HG02759 (cell line): ENCODE measurements around the gene CUX1.

Experiments used
- ATAC-seq: cut with Tn5 transposase; IDR thresholded peaks from one replicate; pipeline ENCODE4 v1.9.1; 2021; ENCODE audit warnings: mild to moderate bottlenecking, moderate library complexity; ENCODE audit not compliant: unreplicated experiment

The CUX1 gene

DNA sequence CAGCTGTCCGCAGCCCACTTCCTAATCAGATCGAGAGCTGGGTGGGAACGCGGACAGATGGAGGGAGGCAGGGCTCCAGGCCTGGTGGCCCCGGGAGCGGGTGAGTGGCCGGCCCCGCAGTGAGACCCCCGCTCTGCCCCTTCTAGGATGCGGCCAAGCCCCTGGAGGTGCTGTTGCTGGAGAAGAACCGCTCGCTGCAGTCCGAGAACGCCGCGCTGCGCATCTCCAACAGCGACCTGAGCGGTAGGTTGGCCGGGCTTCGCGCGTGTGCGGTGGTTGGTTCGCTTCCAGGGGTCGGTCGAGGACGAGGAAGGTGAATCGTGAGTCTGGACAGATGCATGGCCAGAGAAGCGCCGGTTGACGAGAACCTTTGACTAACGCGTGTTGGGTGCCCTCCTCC is 377.9 kb downstream of the CUX1 start:
- ATAC-seq = no peak

DNA sequence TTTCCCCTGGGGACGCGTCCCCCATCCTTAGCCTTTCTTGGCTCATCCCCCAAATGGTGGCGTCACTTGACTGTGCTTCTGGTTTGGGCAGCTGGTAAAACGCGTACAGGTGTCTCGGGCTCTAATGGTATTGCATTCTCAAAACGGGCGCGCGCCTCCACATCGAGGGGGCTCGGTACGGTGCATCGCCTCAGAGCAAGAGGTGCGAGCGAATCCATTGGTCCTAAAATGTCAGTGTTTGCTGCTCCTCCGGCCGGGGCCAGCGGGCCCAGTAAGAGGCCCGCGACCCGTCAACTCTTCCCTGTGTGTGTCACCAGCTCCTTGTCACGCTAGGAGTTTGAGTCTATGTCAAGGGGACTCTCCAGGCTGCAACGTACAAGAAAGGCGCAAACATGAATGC is 378.6 kb downstream of the CUX1 start:
- no peak for ATAC-seq

DNA sequence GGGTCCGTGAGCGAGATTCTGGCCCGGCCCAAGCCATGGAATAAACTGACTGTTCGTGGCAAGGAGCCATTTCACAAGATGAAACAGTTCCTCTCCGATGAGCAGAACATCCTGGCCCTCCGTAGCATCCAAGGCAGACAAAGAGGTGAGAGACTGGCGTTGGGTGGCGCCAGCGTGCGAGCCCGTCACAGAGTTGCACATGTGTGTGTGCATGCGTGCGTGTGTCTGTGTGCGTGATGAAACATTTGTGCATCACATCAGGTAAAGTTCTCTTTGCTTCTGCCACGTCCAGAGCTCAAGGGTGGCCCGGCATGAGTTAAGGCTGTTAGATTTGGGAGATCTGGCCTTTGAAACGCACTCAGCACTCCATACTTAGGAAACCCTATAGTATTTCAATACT is 379.7 kb downstream of the CUX1 start:
- ATAC-seq = no peak

DNA sequence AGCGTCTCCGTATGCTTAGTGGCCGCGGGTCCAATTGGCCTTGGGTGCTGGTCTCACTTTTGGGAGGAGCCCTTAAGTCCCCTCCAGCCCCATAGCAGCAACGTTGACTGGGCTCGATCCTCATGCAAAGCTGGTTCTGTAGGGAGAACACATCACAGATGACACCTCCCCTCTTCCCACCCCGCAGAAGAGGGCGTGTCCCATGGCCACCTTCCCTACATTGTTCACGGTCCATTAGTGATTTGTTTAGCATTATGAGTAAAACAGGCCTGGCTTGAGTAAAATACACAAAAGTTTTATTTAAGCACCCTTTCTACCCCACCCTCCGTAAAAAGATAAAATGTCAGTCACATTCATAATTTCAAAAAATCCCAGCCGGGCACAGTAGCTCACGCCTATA is 380.2 kb downstream of the CUX1 start:
- no peak for ATAC-seq

DNA sequence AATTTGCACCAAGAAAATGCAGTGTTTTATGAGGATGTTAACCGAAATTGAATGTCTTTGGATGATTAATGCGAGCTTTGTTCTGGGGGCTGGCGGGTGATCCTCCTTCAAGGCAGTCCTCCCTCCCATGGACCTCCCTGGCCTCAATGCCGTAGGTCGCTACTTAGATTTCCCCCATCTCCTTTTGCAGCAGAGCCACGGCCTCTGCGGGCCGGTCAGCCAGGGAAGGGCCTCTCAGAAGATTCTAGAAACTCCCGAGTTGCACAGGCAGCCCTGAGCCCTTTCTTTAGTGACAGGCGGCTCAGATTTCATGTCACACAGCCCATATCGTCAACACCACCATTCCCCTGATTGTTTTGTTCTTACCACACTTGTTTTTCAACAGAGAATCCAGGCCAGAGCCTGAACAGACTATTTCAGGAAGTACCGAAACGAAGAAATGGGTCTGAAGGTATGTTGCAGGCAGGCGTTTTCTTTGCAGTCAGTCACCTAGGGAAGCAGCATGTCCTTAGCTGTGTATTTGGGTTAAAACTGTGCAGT is 381.1 kb downstream of the CUX1 start:
- no peak for ATAC-seq

DNA sequence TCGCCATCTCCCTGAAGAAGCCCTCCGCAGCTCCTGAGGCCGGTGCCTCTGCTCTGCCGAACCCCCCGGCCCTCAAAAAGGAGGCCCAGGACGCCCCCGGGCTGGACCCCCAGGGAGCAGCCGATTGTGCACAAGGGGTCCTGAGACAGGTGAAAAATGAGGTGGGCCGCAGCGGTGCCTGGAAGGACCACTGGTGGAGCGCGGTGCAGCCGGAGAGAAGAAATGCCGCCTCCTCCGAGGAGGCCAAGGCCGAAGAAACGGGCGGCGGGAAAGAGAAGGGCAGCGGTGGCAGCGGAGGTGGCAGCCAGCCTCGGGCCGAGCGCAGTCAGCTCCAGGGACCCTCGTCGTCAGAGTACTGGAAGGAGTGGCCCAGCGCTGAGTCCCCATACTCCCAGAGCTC is 384.1 kb downstream of the CUX1 start:
- no peak for ATAC-seq

DNA sequence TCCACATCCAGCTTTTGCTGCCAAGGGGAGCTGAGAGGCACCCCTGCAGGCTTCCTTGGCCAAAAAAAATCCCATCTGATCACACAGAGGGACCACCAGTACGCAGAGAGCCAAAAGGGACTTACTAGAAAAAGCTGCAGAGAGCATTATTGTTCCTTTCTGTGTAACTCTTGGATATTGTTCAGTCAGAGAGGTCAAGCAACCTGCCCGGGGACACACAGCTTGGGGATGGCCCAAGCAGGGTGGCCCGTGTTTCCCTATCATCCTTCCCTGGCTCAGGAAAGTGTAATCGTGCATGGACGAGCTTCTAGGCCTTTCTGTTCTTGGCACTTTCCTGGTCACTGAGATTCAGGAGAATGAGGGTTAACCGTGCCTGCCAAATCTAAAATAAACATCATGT is 385.1 kb downstream of the CUX1 start:
- no peak for ATAC-seq

DNA sequence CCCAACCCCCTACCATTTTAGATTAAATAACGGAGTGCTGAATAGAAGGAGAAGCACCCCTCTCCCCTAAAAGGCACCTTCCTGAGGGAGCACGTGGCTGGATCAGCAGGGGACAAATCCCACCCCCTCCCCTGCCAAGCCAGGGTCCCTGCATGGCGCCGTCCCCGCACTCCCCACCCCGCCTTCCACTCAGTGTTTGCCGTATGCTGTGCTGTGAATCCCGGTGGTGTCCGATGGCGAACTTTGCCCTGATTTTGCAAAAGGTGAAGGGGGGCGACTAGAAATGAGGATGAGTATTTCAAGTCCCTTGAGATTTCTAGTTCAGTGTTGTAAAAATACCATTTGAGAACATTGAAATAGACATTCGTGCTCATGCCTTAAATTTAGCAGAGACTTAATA is 385.8 kb downstream of the CUX1 start:
- ATAC-seq = no peak

DNA sequence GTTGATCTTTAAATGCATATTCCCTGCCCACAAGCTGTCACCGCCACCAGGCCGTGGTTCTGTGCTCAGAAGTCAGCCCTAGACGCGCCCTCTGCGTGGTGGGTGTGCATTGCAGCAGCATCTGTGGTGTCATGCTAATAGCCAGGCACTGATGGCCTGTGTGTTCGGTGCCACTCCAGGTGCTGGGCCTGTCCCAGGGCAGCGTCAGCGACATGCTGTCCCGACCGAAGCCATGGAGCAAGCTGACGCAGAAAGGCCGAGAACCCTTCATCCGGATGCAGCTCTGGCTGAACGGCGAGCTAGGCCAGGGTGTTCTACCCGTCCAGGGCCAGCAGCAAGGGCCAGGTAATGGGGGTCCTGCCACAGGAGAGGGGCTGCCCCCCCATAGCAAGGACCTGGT is 386.8 kb downstream of the CUX1 start:
- no peak for ATAC-seq

DNA sequence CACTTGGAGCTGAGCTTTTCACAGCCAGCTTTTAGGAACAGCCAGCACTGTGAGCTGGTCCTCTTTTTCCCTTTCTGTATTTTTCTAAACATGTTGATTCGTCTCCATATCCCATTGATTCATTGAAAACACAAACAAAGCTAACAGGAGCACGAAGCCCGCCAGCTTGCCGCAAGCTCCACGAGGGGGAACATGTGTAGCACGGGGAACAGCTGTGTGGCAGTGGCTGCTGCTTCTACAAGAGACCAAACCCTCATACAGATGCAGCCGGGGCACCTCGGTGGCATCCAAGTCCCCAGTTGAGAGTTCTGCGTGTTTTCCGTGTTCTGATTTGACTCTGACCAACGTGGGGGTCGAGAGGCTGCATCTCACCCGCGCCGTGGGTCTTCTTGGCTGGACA is 388.5 kb downstream of the CUX1 start:
- ATAC-seq = no peak

DNA sequence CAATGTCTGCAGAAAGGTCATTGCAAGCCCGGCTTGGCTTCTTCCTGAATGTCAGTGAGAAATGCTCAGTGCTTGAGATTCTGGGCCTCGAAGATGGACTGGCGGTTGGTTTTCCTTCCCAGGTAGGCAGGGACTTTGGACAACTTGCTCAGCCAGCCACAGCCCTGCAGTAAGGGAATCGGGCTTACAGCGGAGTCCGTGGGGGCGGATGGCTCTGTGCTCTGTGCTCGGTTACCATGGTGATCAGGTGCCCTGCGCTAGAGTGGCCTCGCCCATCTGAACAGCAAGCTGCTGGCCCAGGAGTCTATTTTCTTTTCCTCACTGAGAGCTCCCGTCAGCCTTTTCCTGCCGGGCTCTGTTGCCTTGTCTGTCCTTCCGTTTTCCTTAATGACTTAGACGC is 391.4 kb downstream of the CUX1 start:
- no peak for ATAC-seq

DNA sequence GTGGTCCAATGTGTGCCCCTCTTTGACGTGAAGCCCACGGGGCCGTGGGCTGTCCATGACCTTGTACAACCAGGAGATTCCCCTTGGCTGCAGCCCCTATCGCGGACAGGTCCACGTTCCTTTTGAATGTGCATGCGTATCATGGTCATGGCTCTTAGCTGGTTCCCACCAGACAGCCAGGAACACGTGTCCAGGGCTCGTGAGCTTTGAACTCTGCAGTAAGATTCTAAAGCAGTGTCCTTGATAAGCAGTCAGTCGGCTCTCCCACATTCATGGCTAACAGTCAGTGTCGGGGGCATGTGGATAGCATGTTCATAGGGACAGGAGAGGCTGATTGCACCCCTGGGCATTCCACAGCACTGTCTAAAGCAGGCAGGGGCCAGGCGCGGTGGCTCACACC is 393.4 kb downstream of the CUX1 start:
- no peak for ATAC-seq

DNA sequence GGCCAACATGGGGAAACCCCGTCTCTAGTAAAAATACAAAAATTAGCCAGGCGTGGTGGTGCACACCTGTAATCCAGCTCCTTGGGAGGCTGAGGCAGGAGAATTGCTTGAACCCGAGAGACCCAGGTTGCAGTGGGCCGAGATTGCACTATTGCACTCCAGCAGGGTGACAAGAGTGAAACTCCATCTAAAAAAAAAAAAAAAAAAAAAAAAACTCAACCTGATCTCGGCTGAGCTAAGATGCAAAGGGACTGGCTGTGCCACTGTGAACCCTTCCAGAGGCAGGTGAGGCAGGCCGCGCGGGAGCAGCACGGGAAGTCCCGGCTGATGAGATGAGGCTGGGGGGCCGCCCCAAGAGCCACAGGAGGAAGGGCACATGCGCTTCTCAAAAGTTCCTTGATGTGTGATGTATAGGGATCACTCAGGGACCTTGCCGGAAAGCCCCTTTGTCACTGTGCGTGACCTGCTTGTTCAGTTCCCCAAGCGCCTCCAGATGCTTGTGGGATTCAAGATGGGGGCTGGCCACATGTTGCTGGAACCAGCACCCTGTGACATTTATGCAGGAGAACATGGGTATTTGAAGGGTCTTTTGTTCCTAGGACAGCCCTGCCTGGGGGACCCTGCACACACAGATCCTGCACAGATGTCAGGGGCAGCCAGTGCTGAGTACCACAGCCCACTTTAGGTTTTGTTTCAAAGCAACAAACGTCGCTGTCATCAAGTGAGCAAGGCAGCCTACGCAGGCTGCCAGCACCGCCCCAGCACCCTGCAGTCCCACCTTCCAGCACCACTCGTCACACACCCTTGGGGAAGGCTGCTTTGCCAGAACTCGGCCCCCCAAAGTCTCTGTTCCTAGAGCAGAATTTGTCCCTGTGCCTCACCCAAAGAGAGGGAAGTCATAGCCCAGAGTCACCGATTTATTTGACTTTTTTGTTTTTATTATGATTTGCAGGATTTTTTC is 394.4 kb downstream of the CUX1 start:
- peak; percentile 91 for ATAC-seq

DNA sequence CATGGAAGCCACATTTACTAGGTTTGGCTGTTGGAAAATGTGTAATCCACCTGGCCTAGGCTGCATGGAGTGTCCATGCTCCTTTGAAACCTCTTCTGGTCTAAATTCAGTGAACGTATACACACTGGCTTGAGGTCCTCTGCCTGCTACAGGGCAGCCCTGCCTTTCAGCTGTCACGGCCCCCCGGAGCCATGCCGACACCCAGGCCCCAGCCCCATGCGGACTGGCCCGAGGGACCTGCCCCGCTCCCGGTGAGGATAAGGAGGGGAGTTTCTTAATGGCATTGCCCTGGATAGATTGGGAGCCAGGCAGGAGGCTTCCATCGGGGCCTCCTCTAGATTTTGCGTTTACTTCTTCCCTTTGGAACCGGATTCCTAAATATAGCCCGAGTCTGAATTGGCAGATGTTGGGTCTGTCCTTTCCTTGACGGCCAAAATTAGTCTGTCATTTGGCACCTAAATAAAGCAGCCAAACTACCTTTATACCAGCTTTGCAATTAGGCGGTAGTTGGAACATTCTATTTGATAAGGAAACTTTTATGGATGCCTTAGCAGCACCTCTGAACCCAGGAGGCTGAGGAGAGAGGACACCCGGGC is 397.1 kb downstream of the CUX1 start:
- no peak for ATAC-seq

DNA sequence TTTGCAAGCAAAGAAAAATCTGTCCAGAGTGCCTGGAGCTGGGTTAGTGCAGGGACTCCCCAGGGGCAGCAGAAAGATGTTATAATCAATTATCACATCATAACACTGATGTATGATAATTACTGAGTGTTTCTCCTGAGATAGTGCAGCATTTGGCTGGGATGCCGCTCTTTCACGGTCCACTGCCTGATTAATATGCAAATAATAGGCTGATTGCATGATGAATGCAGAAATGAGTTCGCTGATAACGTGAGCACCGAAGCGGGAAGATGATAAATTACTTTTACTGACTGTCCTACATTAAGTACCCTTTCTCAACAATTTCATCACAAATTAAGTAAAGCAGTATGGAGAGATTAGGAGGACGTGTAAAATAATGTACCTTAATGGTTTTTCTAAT is 397.8 kb downstream of the CUX1 start:
- ATAC-seq = no peak

DNA sequence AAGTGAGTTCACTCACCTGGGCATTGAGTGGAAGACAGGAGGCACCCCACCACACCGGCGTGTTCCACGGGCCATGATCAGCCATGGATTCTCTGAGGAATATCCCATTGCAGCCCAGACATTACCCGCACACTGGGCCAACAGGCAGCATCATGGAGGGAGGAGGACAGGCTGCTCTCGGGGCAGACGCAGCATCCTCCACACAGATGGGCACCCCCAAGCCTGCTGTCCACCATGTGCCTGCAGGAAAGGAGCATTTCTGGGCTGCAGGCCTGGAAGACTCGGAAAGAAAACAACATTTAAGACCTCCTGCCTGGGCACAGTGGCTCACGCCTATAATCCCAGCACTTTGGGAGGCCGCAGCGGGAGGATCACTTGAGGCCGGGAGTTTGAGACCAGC is 398.3 kb downstream of the CUX1 start:
- no peak for ATAC-seq

DNA sequence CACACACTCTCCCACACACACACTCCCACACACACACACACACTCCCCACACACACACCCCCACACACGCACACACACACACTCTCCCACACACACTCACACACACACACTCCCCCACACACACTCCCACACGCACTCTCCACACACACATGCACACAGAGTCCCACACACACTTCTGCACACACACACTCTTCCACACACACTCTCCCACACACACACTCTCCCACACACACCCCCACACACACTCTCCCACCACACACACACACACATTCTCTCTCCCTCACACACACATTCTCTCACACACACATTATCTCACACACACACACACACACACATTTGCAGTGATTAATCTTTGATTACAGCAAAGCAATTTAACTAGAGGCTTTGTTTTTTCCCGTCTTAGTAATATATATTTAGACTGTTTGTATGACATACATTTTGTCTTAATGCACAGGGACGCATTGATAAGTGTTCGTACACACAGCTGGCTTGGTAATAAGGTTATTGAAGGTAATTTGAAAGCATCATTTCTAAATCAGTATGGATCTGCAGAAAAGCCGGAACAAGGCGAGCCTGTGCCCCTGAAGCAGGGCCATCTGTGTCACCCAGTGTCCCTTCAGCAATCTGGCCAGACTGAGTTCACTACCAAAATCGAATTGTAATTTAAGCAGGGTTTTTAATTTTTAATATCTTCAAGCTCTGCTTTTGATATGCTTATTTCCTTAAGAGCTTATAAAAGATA is 399.3 kb downstream of the CUX1 start:
- ATAC-seq = no peak

DNA sequence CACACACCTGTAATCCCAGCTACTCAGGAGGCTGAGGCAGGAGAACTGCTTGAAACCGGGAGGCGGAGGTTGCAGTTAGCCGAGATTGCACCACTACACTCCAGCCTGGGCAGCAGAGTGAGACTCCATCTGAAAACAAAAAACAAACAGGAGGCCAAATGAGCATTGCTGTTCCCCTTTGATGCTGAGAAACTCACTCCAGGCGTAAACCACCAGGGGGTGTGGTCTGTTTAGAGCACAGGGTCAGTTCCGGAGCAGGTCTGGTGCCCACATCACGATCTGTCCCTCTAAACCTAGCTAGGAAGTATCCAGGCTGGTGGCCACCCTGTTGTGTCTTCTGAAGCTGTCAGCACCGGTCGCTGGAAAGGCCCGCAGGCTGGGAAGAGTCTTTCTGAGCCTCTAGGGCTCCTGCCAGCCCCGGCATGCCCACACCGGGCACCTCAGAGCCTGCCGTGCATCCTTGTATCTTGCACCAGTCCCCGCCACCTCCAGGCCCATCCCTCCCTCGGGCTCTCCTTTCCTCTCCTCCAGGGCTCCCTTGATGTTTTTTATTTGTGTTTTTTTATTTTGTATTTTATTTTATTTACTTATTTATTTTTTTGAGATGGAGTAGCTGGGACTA is 402.9 kb downstream of the CUX1 start:
- ATAC-seq = no peak

DNA sequence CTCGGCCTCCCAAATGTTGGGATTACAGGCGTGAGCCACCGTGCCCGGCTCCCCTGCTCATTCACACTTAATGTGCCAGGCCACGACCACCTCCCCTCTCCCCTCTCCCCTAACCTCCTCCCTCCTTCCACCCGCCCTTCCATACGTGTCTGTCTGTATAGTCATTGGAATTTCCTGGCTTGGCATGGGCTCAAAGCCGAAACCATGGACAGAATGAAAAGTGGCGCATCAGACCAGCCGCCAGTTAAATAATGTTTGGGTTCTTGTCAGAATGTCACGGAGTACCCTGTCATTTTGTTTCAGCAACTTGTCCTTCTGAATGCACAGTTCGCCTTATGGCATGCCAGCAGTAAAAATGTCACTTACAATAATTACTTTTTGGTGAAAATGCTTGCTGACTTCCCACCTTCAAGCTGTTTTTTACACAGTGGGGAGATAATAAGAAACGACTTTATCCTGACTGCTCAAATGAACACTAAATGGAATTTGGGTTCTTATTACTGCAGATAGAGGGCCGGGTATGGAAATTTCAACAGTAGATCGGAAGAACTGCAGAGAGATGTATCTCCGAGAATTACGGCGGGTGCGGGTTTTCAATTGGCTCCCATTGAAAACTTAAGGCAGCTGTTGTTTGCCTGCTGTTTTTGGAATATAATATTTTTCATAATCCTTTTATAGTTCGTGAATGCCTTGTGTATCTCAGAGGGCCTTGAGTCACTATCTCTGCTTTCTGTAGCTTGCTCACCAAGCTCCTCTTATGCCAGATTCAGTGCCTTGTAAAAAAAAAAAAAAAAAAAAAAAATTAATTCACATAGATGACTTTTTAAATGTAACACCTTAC is 403.8 kb downstream of the CUX1 start:
- no peak for ATAC-seq

DNA sequence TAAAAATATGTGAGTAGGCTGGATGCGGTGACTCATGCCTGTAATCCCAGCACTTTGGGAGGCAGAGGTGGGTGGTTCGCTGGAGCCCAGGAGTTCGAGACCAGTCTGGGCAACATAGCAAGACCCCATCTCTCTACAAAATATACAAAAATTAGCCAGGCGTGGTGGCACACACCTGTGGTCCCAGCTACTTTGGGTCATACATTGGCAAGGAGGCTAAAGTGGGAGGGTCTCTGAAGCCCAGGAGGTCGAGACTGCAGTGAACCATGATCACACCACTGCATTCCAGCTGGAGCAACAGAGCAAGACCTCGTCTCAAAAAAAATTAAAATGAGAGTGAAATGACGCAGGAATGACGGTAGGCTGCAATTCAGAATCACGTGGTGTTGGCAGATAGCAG is 404.5 kb downstream of the CUX1 start:
- no peak for ATAC-seq
